Keratinocyte (primary cell): ENCODE data around the gene DUSP6. TPM values are rescaled to one million over a fixed set of nuclear protein-coding genes. Genes with fewer than 3 reads are reported as not detected.

Experiments
- DNase-seq: peaks from one replicate; pipeline ENCODE4 v3.0.0-alpha.2; 2011; ENCODE audit warnings: low read depth, missing footprints, low spot score
- FAIRE-seq: peaks from 2 replicates; lab custom pipeline; 2011; peaks lifted over from hg19 to GRCh38; lab: Jason Lieb, UNC
- H2AFZ ChIP-seq: 2 replicates; pipeline ENCODE4 v1.6.0; 2012; ENCODE audit warnings: low read length, control low read depth, inconsistent platforms; ENCODE audit not compliant: control insufficient read depth
- H3K27ac ChIP-seq: 2 replicates; pipeline ENCODE4 v1.5.1; 2011; ENCODE audit warnings: low read length; ENCODE audit not compliant: control insufficient read depth, insufficient read depth
- H3K27me3 ChIP-seq: 3 replicates; pipeline ENCODE4 v1.6.0; 2011; ENCODE audit warnings: low read length; ENCODE audit not compliant: control insufficient read depth, insufficient read depth; ENCODE audit errors: extremely low read depth
- H3K36me3 ChIP-seq, 2 experiments: 2 replicates in 1 of 2; 3 replicates in 1 of 2; pipeline ENCODE4 v1.5.1; 2011; ENCODE audit warnings: low read length in 2 of 2, mild to moderate bottlenecking in 1 of 2; ENCODE audit not compliant: control insufficient read depth in 2 of 2, insufficient read depth in 2 of 2; ENCODE audit errors: extremely low read depth in 1 of 2
- H3K4me1 ChIP-seq: 3 replicates; pipeline ENCODE4 v1.5.1; 2011; ENCODE audit warnings: low read length; ENCODE audit not compliant: control insufficient read depth, insufficient read depth; ENCODE audit errors: extremely low read depth
- H3K4me2 ChIP-seq: 3 replicates; pipeline ENCODE4 v1.6.0; 2011; ENCODE audit warnings: low read depth, low read length; ENCODE audit not compliant: control insufficient read depth, insufficient read depth; ENCODE audit errors: extremely low read depth
- H3K4me3 ChIP-seq, 3 experiments: fragments of 200-600 bp in 1 of 3; sonication (generic) in 1 of 3; 2 replicates in 2 of 3; 3 replicates in 1 of 3; pipeline ENCODE4 v1.5.1; 2011 to 2016; ENCODE audit warnings: low read length in 3 of 3, mild to moderate bottlenecking in 3 of 3, control low read depth in 2 of 3, inconsistent platforms in 1 of 3, low read depth in 1 of 3, mixed read lengths in 1 of 3, mixed run types in 1 of 3, moderate library complexity in 1 of 3; ENCODE audit not compliant: control insufficient read depth in 2 of 3, insufficient read depth in 2 of 3; ENCODE audit errors: extremely low read depth in 1 of 3
- H3K79me2 ChIP-seq: 2 replicates; pipeline ENCODE4 v1.6.0; 2012; ENCODE audit warnings: low read length; ENCODE audit not compliant: control insufficient read depth, insufficient read depth
- H3K9ac ChIP-seq: 3 replicates; pipeline ENCODE4 v1.6.0; 2011; ENCODE audit warnings: low read length; ENCODE audit not compliant: control insufficient read depth, insufficient read depth; ENCODE audit errors: extremely low read depth
- H3K9me1 ChIP-seq: 3 replicates; pipeline ENCODE4 v1.6.0; 2011; ENCODE audit warnings: low read length; ENCODE audit not compliant: control insufficient read depth, insufficient read depth; ENCODE audit errors: extremely low read depth
- H3K9me3 ChIP-seq: 2 replicates; pipeline ENCODE4 v1.5.1; 2012; ENCODE audit warnings: low read depth, low read length; ENCODE audit not compliant: control insufficient read depth
- H4K20me1 ChIP-seq: 3 replicates; pipeline ENCODE4 v1.6.0; 2011; ENCODE audit warnings: low read length; ENCODE audit not compliant: control insufficient read depth, insufficient read depth; ENCODE audit errors: extremely low read depth
- CTCF ChIP-seq, 3 experiments: IDR thresholded peaks in 1 of 3; conservative IDR thresholded peaks in 1 of 3; optimal IDR thresholded peaks in 1 of 3; 2 replicates in 2 of 3; 3 replicates in 1 of 3; pipeline versions ENCODE3 to v1.5.1; 2011; ENCODE audit warnings: low read length in 3 of 3, mild to moderate bottlenecking in 3 of 3, moderate library complexity in 2 of 3, control low read depth in 1 of 3, inconsistent platforms in 1 of 3; ENCODE audit not compliant: insufficient read depth in 2 of 3; ENCODE audit errors: extremely low read depth in 1 of 3
- EZH2 ChIP-seq: IDR thresholded peaks from one replicate; pipeline ENCODE4 v1.6.1; 2012; ENCODE audit warnings: inconsistent platforms, mild to moderate bottlenecking, low read length, moderate library complexity
- dilution Hi-C: fragments of 300-500 bp; cut with MboI; formaldehyde crosslinking; loops from one replicate; pipeline ENCODE4 v1.7.0; 2020; ENCODE audit warnings: low sequenced_read_pairs; ENCODE audit not compliant: extremely low pct_ligation_motif_present
- polyA plus RNA-seq, 5 experiments: library from polyadenylated mRNA; depleted of rRNA in 3 of 5; stranded (reverse) in 3 of 5; stranded (forward) in 1 of 5; unstranded in 1 of 5; fragments of >200 nt; gene quantifications; 1 replicate in 1 of 5; 2 replicates in 3 of 5; 3 replicates in 1 of 5; pipeline versions ENCODE4 v1.2.1 to v1.2.3, GENCODE V29; 2011 to 2012; ENCODE audit warnings: missing spikeins in 2 of 5, low read depth in 1 of 5, low replicate concordance in 1 of 5

The DUSP6 gene
- polyA plus RNA-seq, 1 donor (not counting 4 experiments of a cell fraction or from before 2014, with no cell fraction given): 221 TPM

- Histone ChIP-seq H3K9ac (no peak overlapping the region), H3K27ac (no peak overlapping the region), H3K9me1 (no peaks in the 10 kb centered on the region), H4K20me1 (no peaks in the 10 kb centered on the region), H3K27me3 (no peaks in the 10 kb centered on the region), H3K4me1 (peaks cover 4% of the 10 kb centered on the region), H2AFZ (no peak overlapping the region), H3K4me3 (no peak overlapping the region), H3K36me3 (no peaks in the 10 kb centered on the region), H3K4me2 (no peak overlapping the region), H3K9me3 (no peaks in the 10 kb centered on the region), H3K79me2 (no peaks in the 10 kb centered on the region)
- TF ChIP-seq EZH2: no peak
- TF ChIP-seq CTCF (optimal IDR thresholded peaks at IDR 0.05 in 1 of 3, IDR thresholded peaks at IDR 0.05 in 1 of 3, conservative IDR thresholded peaks at IDR 0.05 in 1 of 3; ENCODE audit: extremely low read depth in 1 of 3, insufficient read depth in 2 of 3, low read length in 3 of 3): no peak
- FAIRE-seq (peak; percentile 36), DNase-seq (no peak)
- dilution Hi-C loops: no loop called here
Measured at GRCh38 chr12:89306827-89307473, 45.4 kb downstream of the DUSP6 start.

- Histone ChIP-seq H3K27me3 (no peaks in the 10 kb centered on the region), H2AFZ (no peak overlapping the region), H3K9me3 (no peaks in the 10 kb centered on the region), H3K79me2 (no peaks in the 10 kb centered on the region), H3K4me2 (no peak overlapping the region), H3K9ac (no peak overlapping the region), H3K4me1 (no peaks in the 10 kb centered on the region), H3K4me3 (no peak overlapping the region), H3K27ac (no peak overlapping the region), H4K20me1 (no peaks in the 10 kb centered on the region), H3K9me1 (no peaks in the 10 kb centered on the region), H3K36me3 (no peaks in the 10 kb centered on the region)
- FAIRE-seq (no peak), DNase-seq (no peak)
- dilution Hi-C loops: no loop called here
- TF ChIP-seq EZH2: no peak
- no peak for TF ChIP-seq CTCF (optimal IDR thresholded peaks at IDR 0.05 in 1 of 3, IDR thresholded peaks at IDR 0.05 in 1 of 3, conservative IDR thresholded peaks at IDR 0.05 in 1 of 3; ENCODE audit: extremely low read depth in 1 of 3, insufficient read depth in 2 of 3, low read length in 3 of 3)
Measured at GRCh38 chr12:89305373-89305772, 46.9 kb downstream of the DUSP6 start.
